Transverse colon (tissue), 4 donors: ENCODE measurements around the gene KRTAP4-7.
"Not testable (repeated sequence)": the region's sequence is repeated elsewhere in the genome, so short reads cannot be mapped to it uniquely, and the experiment has no call there.

Experiments used
- POLR2AphosphoS5 ChIP-seq, 3 donors: sonication (generic); formaldehyde crosslinking; IDR thresholded peaks; one replicate each; pipeline ENCODE4 v1.6.1; 2016; ENCODE audit warnings: antibody characterized with exemption in 3 of 3
- TF ChIP-seq, protein P1 (sequence below), 5 experiments: fragments of 200-600 bp in 3 of 5; fragments of 450-650 bp in 2 of 5; sonication (generic) in 3 of 5; IDR thresholded peaks; 1 replicate in 2 of 5; 2 replicates in 3 of 5; pipeline ENCODE4 v1.5.1; 2016 to 2017; ENCODE audit warnings: antibody characterized with exemption in 5 of 5, inconsistent platforms in 3 of 5, mild to moderate bottlenecking in 2 of 5, moderate library complexity in 1 of 5

DNA sequence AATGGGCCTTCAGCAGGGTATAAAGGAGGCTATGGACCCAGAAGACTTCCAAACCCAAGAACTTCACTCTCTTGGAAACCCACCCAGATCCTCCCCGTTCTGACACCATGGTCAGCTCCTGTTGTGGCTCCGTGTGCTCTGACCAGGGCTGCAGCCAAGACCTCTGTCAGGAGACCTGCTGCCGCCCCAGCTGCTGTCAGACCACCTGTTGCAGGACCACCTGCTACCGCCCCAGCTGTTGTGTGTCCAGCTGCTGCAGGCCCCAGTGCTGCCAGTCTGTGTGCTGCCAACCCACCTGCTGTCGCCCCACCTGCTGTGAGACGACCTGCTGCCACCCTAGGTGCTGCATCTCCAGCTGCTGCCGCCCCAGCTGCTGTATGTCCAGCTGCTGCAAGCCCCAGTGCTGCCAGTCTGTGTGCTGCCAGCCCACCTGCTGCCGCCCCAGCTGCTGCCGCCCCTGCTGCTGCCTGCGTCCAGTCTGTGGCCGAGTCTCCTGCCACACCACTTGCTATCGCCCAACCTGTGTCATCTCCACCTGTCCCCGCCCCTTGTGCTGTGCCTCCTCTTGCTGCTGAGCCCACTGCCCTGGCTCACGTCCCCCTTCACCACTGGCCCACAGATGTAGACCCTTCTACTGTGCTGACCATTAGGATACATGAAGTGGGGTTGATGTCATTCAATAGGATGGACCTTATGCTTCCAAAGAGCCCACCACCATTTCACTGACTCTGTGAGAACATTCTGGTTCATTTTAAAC lies at the start of gene KRTAP4-7:
- TF ChIP-seq, protein P1, sequence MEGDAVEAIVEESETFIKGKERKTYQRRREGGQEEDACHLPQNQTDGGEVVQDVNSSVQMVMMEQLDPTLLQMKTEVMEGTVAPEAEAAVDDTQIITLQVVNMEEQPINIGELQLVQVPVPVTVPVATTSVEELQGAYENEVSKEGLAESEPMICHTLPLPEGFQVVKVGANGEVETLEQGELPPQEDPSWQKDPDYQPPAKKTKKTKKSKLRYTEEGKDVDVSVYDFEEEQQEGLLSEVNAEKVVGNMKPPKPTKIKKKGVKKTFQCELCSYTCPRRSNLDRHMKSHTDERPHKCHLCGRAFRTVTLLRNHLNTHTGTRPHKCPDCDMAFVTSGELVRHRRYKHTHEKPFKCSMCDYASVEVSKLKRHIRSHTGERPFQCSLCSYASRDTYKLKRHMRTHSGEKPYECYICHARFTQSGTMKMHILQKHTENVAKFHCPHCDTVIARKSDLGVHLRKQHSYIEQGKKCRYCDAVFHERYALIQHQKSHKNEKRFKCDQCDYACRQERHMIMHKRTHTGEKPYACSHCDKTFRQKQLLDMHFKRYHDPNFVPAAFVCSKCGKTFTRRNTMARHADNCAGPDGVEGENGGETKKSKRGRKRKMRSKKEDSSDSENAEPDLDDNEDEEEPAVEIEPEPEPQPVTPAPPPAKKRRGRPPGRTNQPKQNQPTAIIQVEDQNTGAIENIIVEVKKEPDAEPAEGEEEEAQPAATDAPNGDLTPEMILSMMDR (IDR thresholded peaks at IDR 0.05) = not testable (repeated sequence)
- TF ChIP-seq POLR2AphosphoS5 (IDR thresholded peaks at IDR 0.05) = not testable (repeated sequence)
